Stimulated activated memory B cell treated with anti-CD40 and anti-IgM and Interleukin-4, amounts not matched to agents 10 μg/mL and 1 μg/mL and 100 μg/mL, for 72 hours (primary cell): Measurements from ENCODE around the gene POU2F2.
A peak's percentile ranks its signal among the peaks of the same experiment; 100 is the strongest.
"Not testable (repeated sequence)": the region's sequence is repeated elsewhere in the genome, so short reads cannot be mapped to it uniquely, and the experiment has no call there.

Experiments used
- ATAC-seq: fragments of 150-1000 bp; cut with Tn5 transposase; 2 replicates; pipeline ENCODE4 v1.10.0; 2021
- H3K27ac Mint-ChIP-seq: one replicate; pipeline ENCODE4 v1.8.0; 2022; ENCODE audit warnings: mild to moderate bottlenecking, mixed read lengths
- H3K27me3 Mint-ChIP-seq: one replicate; pipeline ENCODE4 v1.8.0; 2022; ENCODE audit warnings: mixed read lengths
- H3K36me3 Mint-ChIP-seq: one replicate; pipeline ENCODE4 v1.8.0; 2022; ENCODE audit warnings: mixed read lengths
- H3K4me1 Mint-ChIP-seq: one replicate; pipeline ENCODE4 v1.8.0; 2022; ENCODE audit warnings: mixed read lengths
- H3K4me3 Mint-ChIP-seq: one replicate; pipeline ENCODE4 v1.8.0; 2022; ENCODE audit warnings: mild to moderate bottlenecking, moderate library complexity, mixed read lengths
- H3K9me3 Mint-ChIP-seq: one replicate; pipeline ENCODE4 v1.8.0; 2022; ENCODE audit warnings: mixed read lengths

Gene POU2F2

GRCh38 chr19:42105368-42105767, 26.9 kb downstream of the POU2F2 start:
- Mint-ChIP-seq H3K4me1 (peaks cover 52% of the 10 kb centered on the region), H3K36me3 (peaks cover 44% of the 10 kb centered on the region), H3K27me3 (no peaks in the 10 kb centered on the region), H3K27ac (peak overlapping the region; percentile 85), H3K9me3 (no peaks in the 10 kb centered on the region), H3K4me3 (no peak overlapping the region)
- no peak for ATAC-seq

DNA sequence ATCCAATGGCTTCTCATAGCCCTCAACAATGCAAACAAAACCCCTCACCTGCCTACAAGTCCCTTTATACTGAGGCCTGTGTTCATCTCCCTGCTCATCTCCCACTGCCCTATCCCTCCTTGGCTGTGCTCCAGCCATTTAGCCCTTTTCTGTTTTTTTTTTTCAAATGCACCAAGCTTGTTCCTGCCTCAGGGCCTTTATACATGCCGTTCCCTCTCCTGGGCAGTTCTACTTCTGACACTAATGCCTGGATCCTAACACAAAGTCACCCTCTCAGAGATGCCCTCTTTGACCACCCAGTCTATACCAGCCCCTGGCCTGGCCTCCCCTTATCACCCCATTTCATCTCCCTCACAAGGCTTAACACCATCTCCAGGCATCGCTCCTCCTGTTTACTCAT, 29.4 kb downstream of the POU2F2 start:
- H3K36me3 Mint-ChIP-seq: peaks cover 51% of the 10 kb centered on the region
- no peak for ATAC-seq
- H3K4me3 Mint-ChIP-seq: no peak overlapping the region
- no peak overlapping the region for H3K27ac Mint-ChIP-seq
- H3K27me3 Mint-ChIP-seq: no peaks in the 10 kb centered on the region
- peaks cover 44% of the 10 kb centered on the region for H3K4me1 Mint-ChIP-seq
- no peaks in the 10 kb centered on the region for H3K9me3 Mint-ChIP-seq

DNA sequence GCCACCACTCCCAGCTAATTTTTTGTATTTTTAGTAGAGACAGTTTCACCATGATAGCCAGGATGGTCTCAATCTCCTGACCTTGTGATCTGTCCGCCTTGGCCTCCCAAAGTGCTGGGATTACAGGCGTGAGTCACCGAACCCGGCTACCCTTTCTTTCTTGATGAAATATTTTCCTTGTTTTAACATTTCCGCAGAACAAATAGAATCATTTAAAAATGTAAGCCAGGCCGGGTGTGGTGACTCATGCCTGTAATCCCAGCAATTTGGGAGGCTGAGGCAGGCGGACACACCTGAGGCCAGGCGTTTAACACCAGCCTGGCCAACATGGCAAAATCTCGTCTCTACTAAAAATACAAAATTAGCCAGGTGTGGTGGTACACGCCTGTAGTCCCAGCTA, 32.0 kb downstream of the POU2F2 start:
- not testable (repeated sequence) for ATAC-seq, H3K27ac Mint-ChIP-seq, H3K9me3 Mint-ChIP-seq, H3K4me3 Mint-ChIP-seq, H3K27me3 Mint-ChIP-seq
- peaks cover 26% of the 10 kb centered on the region for H3K4me1 Mint-ChIP-seq
- H3K36me3 Mint-ChIP-seq: peaks cover 49% of the 10 kb centered on the region

- Mint-ChIP-seq H3K4me1 (peaks cover 25% of the 10 kb centered on the region), H3K36me3 (peaks cover 49% of the 10 kb centered on the region), H3K9me3 (no peaks in the 10 kb centered on the region), H3K27ac (peak overlapping the region; percentile 40), H3K4me3 (no peak overlapping the region), H3K27me3 (no peaks in the 10 kb centered on the region)
- no peak for ATAC-seq
Measured at GRCh38 chr19:42099336-42099925, 32.8 kb downstream of the POU2F2 start.

DNA sequence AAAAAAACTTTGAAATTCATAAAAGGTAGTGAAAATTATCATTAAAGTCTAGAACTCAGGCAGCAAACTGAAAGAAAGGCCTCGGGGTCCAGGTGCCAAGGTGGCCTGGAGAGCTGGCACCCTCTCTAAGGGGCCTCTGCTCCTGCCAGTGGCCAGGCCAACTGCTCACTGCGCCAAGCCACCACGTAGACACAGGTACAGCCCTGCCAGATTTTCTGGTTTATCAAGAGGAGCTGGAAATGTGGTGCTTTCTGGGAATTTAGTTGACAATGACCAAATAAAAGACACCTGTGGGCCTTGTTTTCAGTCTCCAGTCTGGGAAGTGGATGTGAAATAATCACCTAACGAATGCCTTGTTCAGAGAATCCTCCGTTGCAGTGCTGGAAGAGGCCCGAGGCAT, 33.5 kb downstream of the POU2F2 start:
- no peaks in the 10 kb centered on the region for H3K9me3 Mint-ChIP-seq
- no peak overlapping the region for H3K4me3 Mint-ChIP-seq
- no peak for ATAC-seq
- H3K27me3 Mint-ChIP-seq: no peaks in the 10 kb centered on the region
- H3K36me3 Mint-ChIP-seq: peaks cover 52% of the 10 kb centered on the region
- no peak overlapping the region for H3K27ac Mint-ChIP-seq
- peaks cover 28% of the 10 kb centered on the region for H3K4me1 Mint-ChIP-seq

GRCh38 chr19:42097461-42097860, 34.8 kb downstream of the POU2F2 start:
- H3K36me3 Mint-ChIP-seq: peaks cover 49% of the 10 kb centered on the region
- no peak overlapping the region for H3K4me3 Mint-ChIP-seq
- no peak for ATAC-seq
- H3K27me3 Mint-ChIP-seq: no peaks in the 10 kb centered on the region
- H3K9me3 Mint-ChIP-seq: no peaks in the 10 kb centered on the region
- peaks cover 25% of the 10 kb centered on the region for H3K4me1 Mint-ChIP-seq
- H3K27ac Mint-ChIP-seq: no peak overlapping the region

- Mint-ChIP-seq H3K4me1 (peaks cover 36% of the 10 kb centered on the region), H3K27me3 (no peaks in the 10 kb centered on the region), H3K9me3 (no peaks in the 10 kb centered on the region), H3K4me3 (no peak overlapping the region), H3K36me3 (peaks cover 55% of the 10 kb centered on the region), H3K27ac (no peak overlapping the region)
- no peak for ATAC-seq
Measured at GRCh38 chr19:42096255-42096837, 35.9 kb downstream of the POU2F2 start.

DNA sequence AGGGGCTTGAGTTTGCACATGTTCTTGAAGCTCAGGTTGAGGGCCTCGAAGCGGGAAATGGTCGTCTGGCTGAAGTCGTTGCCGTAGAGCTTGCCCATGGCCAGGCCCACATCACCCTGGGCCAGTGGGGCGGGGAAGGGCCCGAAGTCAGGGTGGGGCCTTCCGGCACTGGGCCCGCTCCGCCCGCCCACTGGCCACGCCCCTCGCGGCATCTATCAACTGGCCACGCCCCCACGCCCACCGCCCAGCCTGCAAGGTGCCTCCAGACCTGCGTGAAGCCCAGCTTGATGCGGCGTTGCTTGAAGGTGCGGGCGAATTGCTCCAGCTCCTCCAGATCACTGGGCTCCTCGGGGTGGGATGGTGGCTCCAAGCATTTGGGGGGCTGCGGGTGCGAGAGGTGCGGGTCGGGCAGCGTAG, 36.4 kb downstream of the POU2F2 start:
- H3K4me1 Mint-ChIP-seq: peaks cover 41% of the 10 kb centered on the region
- H3K27ac Mint-ChIP-seq: no peak overlapping the region
- peaks cover 55% of the 10 kb centered on the region for H3K36me3 Mint-ChIP-seq
- H3K27me3 Mint-ChIP-seq: no peaks in the 10 kb centered on the region
- H3K9me3 Mint-ChIP-seq: no peaks in the 10 kb centered on the region
- no peak overlapping the region for H3K4me3 Mint-ChIP-seq
- no peak for ATAC-seq

DNA sequence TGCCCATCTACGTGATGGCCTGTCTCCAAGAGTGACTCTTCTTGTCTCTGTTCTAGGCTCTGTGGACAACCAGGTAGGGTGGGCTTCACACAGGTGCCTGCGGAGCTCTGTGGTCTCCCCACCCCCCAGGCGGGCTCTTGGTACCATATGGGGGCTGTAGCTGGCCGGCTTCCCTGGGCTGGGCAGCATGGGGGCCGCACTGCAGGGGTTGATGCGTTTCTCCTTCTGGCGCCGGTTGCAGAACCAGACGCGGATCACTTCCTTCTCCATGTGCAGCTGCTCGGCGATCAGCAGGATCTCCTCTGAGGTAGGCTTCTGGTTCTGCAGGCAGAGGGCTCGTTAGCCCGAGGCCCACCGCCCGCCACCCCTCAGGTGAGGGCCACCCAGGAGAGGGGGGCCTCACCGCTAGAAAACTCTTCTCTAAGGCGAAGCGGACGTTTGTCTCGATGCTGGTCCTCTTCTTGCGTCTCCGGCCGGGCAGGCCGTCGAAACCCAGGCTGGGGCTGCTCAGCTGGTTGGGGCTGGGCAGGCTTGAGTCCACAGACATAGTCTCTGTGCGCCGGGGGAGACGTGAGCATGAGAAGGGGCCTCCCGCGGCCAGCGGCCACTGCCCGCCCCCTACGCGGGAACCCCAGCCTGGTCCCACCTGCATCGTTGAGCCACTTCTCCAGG, 37.0 kb downstream of the POU2F2 start:
- H3K27me3 Mint-ChIP-seq: no peaks in the 10 kb centered on the region
- peaks cover 61% of the 10 kb centered on the region for H3K36me3 Mint-ChIP-seq
- peaks cover 46% of the 10 kb centered on the region for H3K4me1 Mint-ChIP-seq
- H3K27ac Mint-ChIP-seq: peak overlapping the region; percentile 56
- H3K9me3 Mint-ChIP-seq: no peaks in the 10 kb centered on the region
- no peak for ATAC-seq
- no peak overlapping the region for H3K4me3 Mint-ChIP-seq

GRCh38 chr19:42093926-42094325, 38.3 kb downstream of the POU2F2 start:
- Mint-ChIP-seq H3K27me3 (no peaks in the 10 kb centered on the region), H3K9me3 (no peaks in the 10 kb centered on the region), H3K4me1 (peaks cover 52% of the 10 kb centered on the region), H3K36me3 (peaks cover 61% of the 10 kb centered on the region), H3K27ac (peak overlapping the region; percentile 56), H3K4me3 (no peak overlapping the region)
- no peak for ATAC-seq

- Mint-ChIP-seq H3K27ac (peak overlapping the region; percentile 56), H3K4me1 (peaks cover 56% of the 10 kb centered on the region), H3K4me3 (no peak overlapping the region), H3K36me3 (peaks cover 61% of the 10 kb centered on the region), H3K9me3 (no peaks in the 10 kb centered on the region), H3K27me3 (no peaks in the 10 kb centered on the region)
- no peak for ATAC-seq
Measured at GRCh38 chr19:42093505-42093904, 38.7 kb downstream of the POU2F2 start.

- Mint-ChIP-seq H3K36me3 (peaks cover 61% of the 10 kb centered on the region), H3K9me3 (no peaks in the 10 kb centered on the region), H3K27ac (peak overlapping the region; percentile 78), H3K27me3 (no peaks in the 10 kb centered on the region), H3K4me3 (peak overlapping the region; percentile 46), H3K4me1 (peaks cover 68% of the 10 kb centered on the region)
- ATAC-seq: no peak
Measured at GRCh38 chr19:42092350-42092749, 39.9 kb downstream of the POU2F2 start.

GRCh38 chr19:42091742-42092141, 40.5 kb downstream of the POU2F2 start:
- Mint-ChIP-seq H3K27ac (peak overlapping the region; percentile 78), H3K4me3 (no peak overlapping the region), H3K9me3 (no peaks in the 10 kb centered on the region), H3K27me3 (no peaks in the 10 kb centered on the region), H3K36me3 (peaks cover 59% of the 10 kb centered on the region), H3K4me1 (peaks cover 73% of the 10 kb centered on the region)
- no peak for ATAC-seq

DNA sequence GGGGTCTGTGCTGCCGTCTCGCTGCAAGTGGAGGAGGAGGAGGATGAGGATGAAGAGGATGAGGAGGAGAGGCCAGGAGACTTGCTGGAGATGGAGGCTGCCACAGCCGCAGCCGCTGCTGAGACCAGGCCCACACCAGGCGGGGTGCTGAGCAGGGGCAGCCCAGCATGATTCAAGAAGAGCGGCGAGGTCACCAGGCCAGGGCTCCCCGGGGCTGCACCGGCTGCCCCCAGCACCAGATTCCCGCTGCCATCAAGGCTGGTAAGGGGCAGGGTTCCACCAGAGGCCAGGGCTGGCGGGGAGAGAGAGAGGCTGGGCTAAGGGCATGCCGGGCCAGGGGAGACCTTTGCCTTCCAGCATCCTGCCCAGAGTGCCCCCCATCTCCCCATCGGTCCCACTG, 40.9 kb downstream of the POU2F2 start:
- H3K4me3 Mint-ChIP-seq: no peak overlapping the region
- peaks cover 54% of the 10 kb centered on the region for H3K36me3 Mint-ChIP-seq
- no peak for ATAC-seq
- peaks cover 74% of the 10 kb centered on the region for H3K4me1 Mint-ChIP-seq
- H3K27ac Mint-ChIP-seq: peak overlapping the region; percentile 78
- no peaks in the 10 kb centered on the region for H3K27me3 Mint-ChIP-seq
- H3K9me3 Mint-ChIP-seq: no peaks in the 10 kb centered on the region

DNA sequence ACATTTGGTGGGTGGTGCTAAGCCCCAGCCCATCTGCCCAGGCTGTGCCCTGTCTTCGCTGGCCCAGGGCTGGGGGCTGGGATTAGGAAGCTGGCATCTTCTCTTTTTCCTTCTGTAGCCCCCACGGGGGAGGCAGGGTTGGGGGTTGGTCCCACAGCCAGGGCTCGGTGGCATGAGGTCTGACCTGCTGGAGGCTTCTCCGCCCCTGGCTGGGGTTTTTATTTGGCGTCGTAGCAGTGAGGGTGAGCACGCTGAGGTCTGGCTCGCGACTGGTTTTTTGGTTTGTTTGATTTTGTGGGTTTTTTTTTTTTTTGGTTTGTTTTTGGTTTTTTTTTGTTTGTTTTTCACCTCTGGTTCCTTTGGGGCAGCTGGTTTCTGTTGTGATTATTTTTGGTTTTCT, 41.6 kb downstream of the POU2F2 start:
- H3K9me3 Mint-ChIP-seq: no peaks in the 10 kb centered on the region
- peaks cover 81% of the 10 kb centered on the region for H3K4me1 Mint-ChIP-seq
- peak; percentile 39 for ATAC-seq
- peak overlapping the region; percentile 1 for H3K4me3 Mint-ChIP-seq
- H3K27me3 Mint-ChIP-seq: no peaks in the 10 kb centered on the region
- H3K27ac Mint-ChIP-seq: peak overlapping the region; percentile 78
- H3K36me3 Mint-ChIP-seq: peaks cover 53% of the 10 kb centered on the region

GRCh38 chr19:42089772-42090171, 42.5 kb downstream of the POU2F2 start:
- Mint-ChIP-seq H3K4me1 (peaks cover 84% of the 10 kb centered on the region), H3K4me3 (no peak overlapping the region), H3K9me3 (no peaks in the 10 kb centered on the region), H3K27me3 (no peaks in the 10 kb centered on the region), H3K27ac (peak overlapping the region; percentile 78), H3K36me3 (peaks cover 44% of the 10 kb centered on the region)
- ATAC-seq: no peak
